ENCODE measurements around the gene PCDH9.

GRCh38 chr13:67001363-67001762 lies 228.8 kb downstream of the PCDH9 start:
- TF ChIP-seq CTCF (IDR thresholded peaks at IDR 0.05), result no peak
- TF ChIP-seq POLR2AphosphoS5 (IDR thresholded peaks at IDR 0.05), result no peak
- TF ChIP-seq POLR2A (IDR thresholded peaks at IDR 0.05), result no peak

Measured in upper lobe of left lung (tissue), 4 donors.